ENCODE measurements around the gene PRKAG2.

The PRKAG2 gene

GRCh38 chr7:151626422-151627115, 250.3 kb downstream of the PRKAG2 start:
- no peak overlapping the region for H3K9ac ChIP-seq
- H3K4me1 ChIP-seq, result peaks cover 19 to 37% (median 29%) of the 10 kb centered on the region in 10 experiments
- no peaks in the 10 kb centered on the region for H3K27me3 ChIP-seq
- no peak overlapping the region for H3K4me3 ChIP-seq
- peaks cover 2 to 59% (median 32%) of the 10 kb centered on the region in 11 experiments; a peak in 16 of 22 replicates for H4K20me1 ChIP-seq
- no peak for TF ChIP-seq Cebpa-rat (IDR thresholded peaks at IDR 0.05)
- no peak overlapping the region for H3K4me2 ChIP-seq
- H3K36me3 ChIP-seq, result peaks cover 0 to 29% (median 9%) of the 10 kb centered on the region in 11 experiments; a peak in 10 of 22 replicates
- no peak overlapping the region for H3K27ac ChIP-seq
- no peaks in the 10 kb centered on the region for H3K9me3 ChIP-seq (replicated peaks in 1 of 11)

GRCh38 chr7:151625606-151626005, 251.3 kb downstream of the PRKAG2 start:
- no peaks in the 10 kb centered on the region for H3K27me3 ChIP-seq
- no peak overlapping the region for H3K27ac ChIP-seq
- peaks cover 2 to 61% (median 32%) of the 10 kb centered on the region in 11 experiments; a peak in 16 of 22 replicates for H4K20me1 ChIP-seq
- peaks cover 0 to 32% (median 11%) of the 10 kb centered on the region in 11 experiments; a peak in 13 of 22 replicates for H3K36me3 ChIP-seq
- peak overlapping the region in 3 of 11 experiments; percentile 4 to 18 (median 6); a peak in 1 of 22 replicates for H3K4me2 ChIP-seq
- peaks cover 11 to 32% (median 23%) of the 10 kb centered on the region in 10 experiments for H3K4me1 ChIP-seq
- H3K9me3 ChIP-seq (replicated peaks in 1 of 11), result no peaks in the 10 kb centered on the region
- no peak for TF ChIP-seq Cebpa-rat (IDR thresholded peaks at IDR 0.05)
- H3K9ac ChIP-seq, result no peak overlapping the region
- no peak overlapping the region for H3K4me3 ChIP-seq

GRCh38 chr7:151624246-151624928, 252.5 kb downstream of the PRKAG2 start:
- Histone ChIP-seq H3K4me3 (no peak overlapping the region), H4K20me1 (peaks cover 2 to 62% (median 32%) of the 10 kb centered on the region in 11 experiments; a peak in 15 of 22 replicates), H3K36me3 (peaks cover 4 to 37% (median 14%) of the 10 kb centered on the region in 11 experiments; a peak in 15 of 22 replicates), H3K27me3 (no peaks in the 10 kb centered on the region), H3K9me3 (replicated peaks in 1 of 11) (no peaks in the 10 kb centered on the region), H3K9ac (no peak overlapping the region), H3K27ac (no peak overlapping the region), H3K4me1 (peaks cover 8 to 21% (median 16%) of the 10 kb centered on the region in 10 experiments; a peak in 15 of 20 replicates), H3K4me2 (peak overlapping the region in 4 of 11 experiments; percentile 13 to 28 (median 28); a peak in 3 of 22 replicates)
- TF ChIP-seq Cebpa-rat (IDR thresholded peaks at IDR 0.05), result no peak

DNA sequence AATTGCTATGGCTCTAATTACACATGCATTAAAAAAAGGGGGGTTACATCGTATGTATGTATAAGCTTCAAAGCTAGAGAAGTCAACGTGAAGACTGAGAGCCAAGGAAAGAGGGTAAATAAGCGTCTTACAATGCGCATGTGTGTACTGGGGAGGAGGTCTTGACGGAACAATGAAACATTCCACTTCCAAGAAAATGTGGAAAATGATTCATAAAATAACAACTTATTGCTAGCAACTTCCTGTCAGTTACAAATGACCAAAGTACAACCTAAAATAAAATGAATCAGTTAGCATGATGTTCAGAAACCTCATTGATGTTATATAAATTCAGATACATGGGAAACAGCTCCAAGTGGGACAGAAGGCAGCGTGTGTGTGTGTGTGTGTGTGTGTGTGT, 253.1 kb downstream of the PRKAG2 start:
- no peak overlapping the region for H3K27ac ChIP-seq
- peaks cover 4 to 37% (median 14%) of the 10 kb centered on the region in 11 experiments; a peak in 15 of 22 replicates for H3K36me3 ChIP-seq

DNA sequence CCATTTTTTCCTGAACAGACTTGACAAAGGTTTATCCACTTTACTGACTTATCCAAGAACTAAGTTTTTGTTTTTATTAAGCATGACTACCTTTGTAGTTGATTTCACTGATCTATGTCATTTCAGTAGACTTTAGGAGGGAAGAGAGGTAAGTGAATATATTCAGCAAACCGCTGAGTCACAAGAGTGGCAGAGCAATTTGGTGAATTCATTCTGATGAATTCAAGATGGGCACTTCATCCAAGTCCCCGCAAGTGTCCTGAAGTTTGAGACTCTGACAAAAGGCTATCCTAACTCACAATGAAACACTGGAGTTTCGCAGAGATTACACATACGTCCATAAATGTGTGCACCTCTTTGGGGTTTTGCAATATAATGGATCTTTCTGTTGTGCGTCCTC, 255.0 kb downstream of the PRKAG2 start:
- Histone ChIP-seq H3K9me3 (replicated peaks in 1 of 11) (no peaks in the 10 kb centered on the region), H3K27me3 (no peaks in the 10 kb centered on the region), H3K9ac (no peak overlapping the region), H3K4me1 (peaks cover 8 to 21% (median 16%) of the 10 kb centered on the region in 10 experiments; a peak in 14 of 20 replicates), H3K27ac (no peak overlapping the region), H3K4me3 (no peak overlapping the region), H3K4me2 (no peak overlapping the region), H4K20me1 (peaks cover 2 to 53% (median 27%) of the 10 kb centered on the region in 11 experiments; a peak in 15 of 22 replicates), H3K36me3 (peaks cover 4 to 30% (median 14%) of the 10 kb centered on the region in 11 experiments; a peak in 15 of 22 replicates)
- no peak for TF ChIP-seq Cebpa-rat (IDR thresholded peaks at IDR 0.05)

More for the DNA sequence above, 253.1 kb downstream of the PRKAG2 start:
- no peak for TF ChIP-seq Cebpa-rat (IDR thresholded peaks at IDR 0.05)
- Histone ChIP-seq H3K4me3 (no peak overlapping the region), H3K27me3 (no peaks in the 10 kb centered on the region), H4K20me1 (peaks cover 2 to 62% (median 33%) of the 10 kb centered on the region in 11 experiments; a peak in 15 of 22 replicates), H3K9ac (no peak overlapping the region), H3K4me2 (peak overlapping the region in 4 of 11 experiments; percentile 13 to 28 (median 28); a peak in 3 of 22 replicates), H3K4me1 (peaks cover 8 to 21% (median 16%) of the 10 kb centered on the region in 10 experiments; a peak in 14 of 20 replicates), H3K9me3 (replicated peaks in 1 of 11) (no peaks in the 10 kb centered on the region)

DNA sequence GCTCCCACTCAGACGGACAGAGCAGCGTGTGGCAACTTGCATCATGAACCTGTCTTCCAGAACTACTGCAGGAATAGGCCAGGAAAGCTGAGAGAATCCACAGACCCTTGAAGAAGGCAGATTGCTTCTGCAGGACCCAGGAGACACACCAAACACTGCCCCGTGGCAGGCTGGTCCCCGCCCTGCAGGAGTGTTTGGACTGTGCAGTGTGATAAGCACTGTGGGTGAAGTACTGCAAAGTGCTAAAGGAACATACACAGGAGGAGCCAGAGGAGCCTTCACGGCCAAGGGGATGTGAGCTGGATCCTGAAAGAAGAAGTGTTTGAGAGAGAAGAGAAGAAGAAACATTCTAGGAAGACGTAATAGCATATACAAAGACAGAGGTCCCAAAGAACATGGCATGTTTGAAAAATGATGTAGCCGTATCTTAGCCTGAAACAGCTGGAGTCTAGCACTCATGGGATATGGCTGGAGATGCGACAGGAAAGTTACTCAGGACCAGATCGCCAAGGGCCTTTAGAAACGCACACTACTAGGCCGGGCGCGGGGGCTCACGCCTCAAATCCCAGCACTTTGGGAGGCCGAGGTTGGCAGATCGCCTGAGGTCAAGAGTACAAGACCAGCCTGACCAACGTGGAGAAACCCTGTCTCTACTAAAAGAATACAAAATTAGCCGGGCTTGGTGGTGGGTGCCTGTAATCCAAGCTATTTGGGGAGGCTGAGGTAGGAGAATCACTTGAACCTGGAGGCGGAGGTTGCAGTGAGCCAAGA, 260.3 kb downstream of the PRKAG2 start:
- no peak overlapping the region for H3K4me2 ChIP-seq
- H4K20me1 ChIP-seq, result peaks cover 6 to 55% (median 26%) of the 10 kb centered on the region in 11 experiments; a peak in 15 of 22 replicates
- TF ChIP-seq Cebpa-rat (IDR thresholded peaks at IDR 0.05), result no peak
- H3K36me3 ChIP-seq, result peaks cover 0 to 35% (median 9%) of the 10 kb centered on the region in 11 experiments; a peak in 14 of 22 replicates
- H3K4me1 ChIP-seq, result no peaks in the 10 kb centered on the region
- no peak overlapping the region for H3K9ac ChIP-seq
- no peaks in the 10 kb centered on the region for H3K27me3 ChIP-seq
- H3K9me3 ChIP-seq (replicated peaks in 1 of 11), result no peaks in the 10 kb centered on the region
- no peak overlapping the region for H3K27ac ChIP-seq
- H3K4me3 ChIP-seq, result no peak overlapping the region

- 0 out of 20 replicates have a peak, but pooled peaks cover 0 to 4% (median 0%) of the 10 kb centered on the region in 10 experiments for H3K4me1 ChIP-seq
- H3K27me3 ChIP-seq, result no peaks in the 10 kb centered on the region
- no peaks in the 10 kb centered on the region for H3K9me3 ChIP-seq (replicated peaks in 1 of 11)
- no peak overlapping the region for H3K4me3 ChIP-seq
- peaks cover 0 to 32% (median 9%) of the 10 kb centered on the region in 11 experiments; a peak in 14 of 22 replicates for H3K36me3 ChIP-seq
- H3K27ac ChIP-seq, result no peak overlapping the region
- peaks cover 6 to 58% (median 26%) of the 10 kb centered on the region in 11 experiments; a peak in 16 of 22 replicates for H4K20me1 ChIP-seq
- no peak overlapping the region for H3K4me2 ChIP-seq
- H3K9ac ChIP-seq, result no peak overlapping the region
- no peak for TF ChIP-seq Cebpa-rat (IDR thresholded peaks at IDR 0.05)
Observed at GRCh38 chr7:151615784-151616183, 261.1 kb downstream of the PRKAG2 start.

DNA sequence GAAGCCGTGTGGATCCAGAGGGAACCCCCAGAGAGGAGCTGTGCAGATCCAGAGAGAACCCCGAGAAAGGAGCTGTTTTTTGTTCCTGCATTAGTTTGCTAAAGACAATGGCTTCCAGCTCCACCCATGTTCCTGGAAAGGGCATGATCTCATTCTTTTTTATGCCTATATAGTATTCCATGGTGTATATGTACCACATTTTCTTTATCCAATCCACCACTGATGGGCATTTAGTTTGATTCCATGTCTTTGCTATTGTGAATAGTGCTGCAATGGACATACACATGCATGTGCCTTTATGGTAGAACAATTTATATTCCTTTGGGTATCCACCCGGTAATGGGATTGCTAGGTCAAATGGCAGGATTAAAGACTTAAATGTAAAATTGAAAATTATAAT, 261.9 kb downstream of the PRKAG2 start:
- Histone ChIP-seq H3K27ac (no peak overlapping the region), H3K9me3 (replicated peaks in 1 of 11) (no peaks in the 10 kb centered on the region), H4K20me1 (peaks cover 6 to 58% (median 26%) of the 10 kb centered on the region in 11 experiments; a peak in 16 of 22 replicates), H3K36me3 (peaks cover 0 to 36% (median 6%) of the 10 kb centered on the region in 11 experiments; a peak in 11 of 22 replicates), H3K4me2 (no peak overlapping the region), H3K27me3 (no peaks in the 10 kb centered on the region), H3K4me1 (0 out of 20 replicates have a peak, but pooled peaks cover 0 to 4% (median 0%) of the 10 kb centered on the region in 10 experiments), H3K9ac (no peak overlapping the region), H3K4me3 (no peak overlapping the region)
- no peak for TF ChIP-seq Cebpa-rat (IDR thresholded peaks at IDR 0.05)

Measured in BLaER1 treated with 17β-estradiol and CSF1 and Interleukin-3, amounts not matched to agents 10 nM and 100 nM (cell line).